HG03457 (cell line): ENCODE results near the gene CLSTN1.
"Not testable (repeated sequence)": the region's sequence is repeated elsewhere in the genome, so short reads cannot be mapped to it uniquely, and the experiment has no call there.

Experiments used
- ATAC-seq: cut with Tn5 transposase; IDR thresholded peaks from one replicate; pipeline ENCODE4 v1.9.1; 2021; ENCODE audit warnings: moderate number of reproducible peaks; ENCODE audit not compliant: unreplicated experiment

CLSTN1 gene

GRCh38 chr1:9717193-9718005, 106.4 kb downstream of the CLSTN1 start:
- ATAC-seq: no peak

GRCh38 chr1:9716404-9717192, 107.2 kb downstream of the CLSTN1 start:
- no peak for ATAC-seq

DNA sequence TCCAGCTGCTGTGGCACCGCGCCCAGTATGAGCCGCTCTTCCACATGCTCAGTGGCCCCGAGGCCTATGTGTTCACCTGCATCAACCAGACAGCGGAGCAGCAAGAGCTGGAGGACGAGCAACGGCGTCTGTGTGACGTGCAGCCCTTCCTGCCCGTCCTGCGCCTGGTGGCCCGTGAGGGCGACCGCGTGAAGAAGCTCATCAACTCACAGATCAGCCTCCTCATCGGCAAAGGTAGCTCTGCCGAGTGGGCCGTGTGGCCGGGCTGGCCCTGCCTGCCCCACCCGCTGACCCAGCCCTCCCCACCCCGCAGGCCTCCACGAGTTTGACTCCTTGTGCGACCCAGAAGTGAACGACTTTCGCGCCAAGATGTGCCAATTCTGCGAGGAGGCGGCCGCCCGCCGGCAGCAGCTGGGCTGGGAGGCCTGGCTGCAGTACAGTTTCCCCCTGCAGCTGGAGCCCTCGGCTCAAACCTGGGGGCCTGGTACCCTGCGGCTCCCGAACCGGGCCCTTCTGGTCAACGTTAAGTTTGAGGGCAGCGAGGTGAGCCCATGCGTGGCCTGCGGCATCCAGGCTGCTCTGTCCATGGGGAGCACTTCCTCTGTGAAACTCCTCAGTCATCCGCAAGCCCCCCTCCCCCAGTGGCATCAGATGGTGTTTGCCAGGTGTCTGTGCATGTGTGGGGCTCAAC, 108.1 kb downstream of the CLSTN1 start:
- no peak for ATAC-seq

- no peak for ATAC-seq
Measured at GRCh38 chr1:9714257-9714718, 109.5 kb downstream of the CLSTN1 start.

DNA sequence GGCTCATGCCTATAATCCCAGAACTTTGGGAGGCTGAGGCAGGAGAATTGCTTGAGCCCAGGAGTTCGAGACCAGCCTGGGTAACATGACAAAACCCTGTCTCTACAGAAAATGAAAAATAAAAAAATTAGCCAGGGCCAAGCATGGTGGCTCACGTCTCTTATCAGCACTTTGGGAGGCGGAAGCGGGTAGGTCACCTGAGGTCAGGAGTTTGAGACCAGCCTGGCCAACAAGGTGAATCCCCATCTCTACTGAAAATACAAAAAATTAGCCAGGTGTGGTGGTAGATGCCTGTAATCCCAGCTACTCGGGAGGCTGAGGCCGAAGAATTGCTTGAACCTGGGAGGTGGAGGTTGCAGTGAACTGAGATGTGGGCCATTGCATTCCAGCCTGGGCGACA, 111.0 kb downstream of the CLSTN1 start:
- not testable (repeated sequence) for ATAC-seq

GRCh38 chr1:9711466-9712020, 112.2 kb downstream of the CLSTN1 start:
- no peak for ATAC-seq

DNA sequence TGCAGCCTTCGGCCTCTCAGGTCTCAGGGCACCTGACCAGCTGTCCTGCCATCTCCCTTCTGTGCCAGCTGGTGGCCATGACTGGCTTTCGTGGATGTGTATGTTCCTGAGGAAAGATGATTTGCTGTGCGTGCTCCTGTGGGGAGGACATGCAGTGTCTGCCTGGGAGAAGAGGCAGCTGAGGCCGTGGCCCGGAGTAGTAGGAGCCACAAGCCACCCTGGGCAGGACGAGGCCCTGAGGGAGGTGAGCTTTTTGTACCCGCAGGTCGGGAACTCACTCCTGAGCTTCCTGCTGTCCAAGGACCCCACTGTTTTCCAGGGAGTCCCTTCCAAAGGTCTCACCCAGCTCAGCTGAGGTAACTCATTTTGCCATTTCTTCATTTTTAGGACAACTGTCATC, 113.7 kb downstream of the CLSTN1 start:
- no peak for ATAC-seq

- no peak for ATAC-seq
Measured at GRCh38 chr1:9706178-9706577, 117.6 kb downstream of the CLSTN1 start.

- ATAC-seq: no peak
Measured at GRCh38 chr1:9705337-9706093, 118.2 kb downstream of the CLSTN1 start.

DNA sequence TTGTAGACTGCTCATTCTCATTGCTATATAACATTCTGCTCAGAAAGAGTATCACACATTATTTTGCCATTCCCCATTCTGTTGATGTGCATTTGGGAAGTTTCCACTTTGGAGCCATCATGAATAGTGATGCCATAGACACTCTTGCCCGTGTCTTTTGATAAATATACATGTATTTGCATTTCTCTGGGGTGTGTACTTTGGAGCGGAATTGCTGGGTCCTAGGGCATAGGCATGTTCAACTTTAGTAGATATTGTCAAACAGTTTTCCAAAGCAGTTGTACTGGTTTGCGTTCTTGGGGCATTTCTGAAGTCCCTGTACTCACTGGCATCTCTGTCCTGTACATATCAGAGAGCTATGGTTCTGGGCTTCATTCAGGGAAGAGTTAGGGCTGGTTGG, 120.1 kb downstream of the CLSTN1 start:
- ATAC-seq: no peak

- no peak for ATAC-seq
Measured at GRCh38 chr1:9703165-9703509, 120.6 kb downstream of the CLSTN1 start.

DNA sequence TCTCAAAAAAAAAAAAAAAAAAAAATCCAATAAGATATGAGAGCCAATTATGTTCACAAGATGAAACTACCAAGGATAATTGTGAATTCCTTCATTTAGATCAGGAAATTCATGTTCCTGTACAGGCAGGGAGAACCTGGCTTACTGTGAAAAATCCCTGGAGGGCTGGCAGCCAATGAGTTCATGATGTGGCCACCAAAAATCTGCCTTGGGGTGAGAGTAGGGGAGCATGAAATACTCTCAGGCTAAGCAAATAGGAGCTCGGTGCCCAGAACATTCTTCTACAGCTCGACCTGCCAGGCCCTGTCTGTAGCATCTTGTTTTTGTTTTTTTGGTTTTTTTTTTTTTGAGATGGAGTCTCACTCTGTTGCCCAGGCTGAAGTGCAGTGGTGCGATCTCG, 122.1 kb downstream of the CLSTN1 start:
- no peak for ATAC-seq

- ATAC-seq: no peak
Measured at GRCh38 chr1:9700340-9700739, 123.4 kb downstream of the CLSTN1 start.

GRCh38 chr1:9699361-9699760, 124.4 kb downstream of the CLSTN1 start:
- no peak for ATAC-seq

DNA sequence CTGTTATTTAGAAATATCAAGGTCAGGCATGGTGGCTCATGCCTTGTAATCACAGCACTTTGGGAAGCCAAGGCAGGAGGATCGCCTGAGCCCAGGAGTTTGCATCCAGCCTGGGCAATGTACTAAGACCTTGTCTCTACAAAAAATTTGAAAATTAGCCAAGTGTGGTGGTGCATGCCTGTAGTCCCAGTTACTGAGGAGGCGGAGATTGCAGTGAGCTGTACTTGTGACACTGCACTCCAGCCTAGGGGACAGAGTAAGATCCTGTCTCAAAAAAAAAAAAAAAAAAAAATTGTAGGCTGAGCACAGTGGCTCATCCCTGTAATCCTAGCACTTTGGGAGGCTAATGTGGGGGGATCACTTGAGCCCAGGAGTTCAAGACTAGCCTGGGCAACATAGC, 127.0 kb downstream of the CLSTN1 start:
- no peak for ATAC-seq

GRCh38 chr1:9691691-9692090, 132.1 kb downstream of the CLSTN1 start:
- no peak for ATAC-seq

DNA sequence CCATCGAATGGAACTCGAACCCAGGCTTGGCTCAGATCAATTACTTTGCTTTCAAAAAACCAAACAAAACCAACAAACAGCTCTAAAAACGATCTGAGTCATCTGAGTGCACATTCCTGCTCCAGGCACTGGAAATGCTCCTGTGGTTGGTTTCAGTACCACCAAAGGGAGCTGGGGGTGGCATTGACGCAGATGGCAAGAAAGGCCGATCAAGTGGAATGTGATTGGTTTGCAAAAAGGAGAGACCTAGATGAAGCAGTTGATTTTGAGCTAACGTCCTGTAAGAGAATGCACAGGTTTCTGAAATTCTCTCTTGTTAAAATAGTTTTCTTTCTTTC, 132.7 kb downstream of the CLSTN1 start:
- no peak for ATAC-seq

DNA sequence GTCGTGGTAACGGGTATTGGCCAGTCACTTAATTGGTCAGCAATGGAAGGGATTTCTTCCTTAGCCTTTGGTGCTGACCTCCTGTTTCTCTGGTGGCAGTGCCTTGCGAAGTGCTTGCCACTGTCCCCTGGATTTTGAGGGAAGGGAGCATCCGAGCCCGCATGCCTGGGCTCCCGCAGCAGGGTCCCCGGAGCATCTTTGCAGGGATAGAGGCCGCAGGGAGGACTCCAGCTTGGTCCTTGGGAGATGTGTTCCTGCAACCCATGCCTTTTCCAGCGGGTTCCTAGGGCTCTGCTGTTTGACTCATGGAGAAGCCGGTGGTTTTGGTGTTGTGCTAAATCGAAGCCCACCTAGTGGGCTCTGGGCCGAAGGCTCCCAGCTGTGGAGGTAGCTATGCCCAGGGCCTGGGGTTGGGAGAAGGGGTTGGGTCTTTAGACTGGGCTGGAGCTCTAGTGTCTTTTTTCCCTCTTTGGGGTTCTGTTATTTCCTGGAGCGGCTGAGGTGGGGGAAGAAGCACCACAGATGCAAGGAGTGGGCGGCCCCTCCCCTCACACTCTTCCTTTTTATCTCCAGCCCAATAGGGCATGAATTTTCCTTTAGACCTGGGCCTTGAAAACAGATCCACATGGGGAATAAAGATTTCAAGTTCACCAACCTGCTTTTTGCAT, 133.2 kb downstream of the CLSTN1 start:
- ATAC-seq: no peak

- ATAC-seq: no peak
Measured at GRCh38 chr1:9689971-9690381, 133.8 kb downstream of the CLSTN1 start.

DNA sequence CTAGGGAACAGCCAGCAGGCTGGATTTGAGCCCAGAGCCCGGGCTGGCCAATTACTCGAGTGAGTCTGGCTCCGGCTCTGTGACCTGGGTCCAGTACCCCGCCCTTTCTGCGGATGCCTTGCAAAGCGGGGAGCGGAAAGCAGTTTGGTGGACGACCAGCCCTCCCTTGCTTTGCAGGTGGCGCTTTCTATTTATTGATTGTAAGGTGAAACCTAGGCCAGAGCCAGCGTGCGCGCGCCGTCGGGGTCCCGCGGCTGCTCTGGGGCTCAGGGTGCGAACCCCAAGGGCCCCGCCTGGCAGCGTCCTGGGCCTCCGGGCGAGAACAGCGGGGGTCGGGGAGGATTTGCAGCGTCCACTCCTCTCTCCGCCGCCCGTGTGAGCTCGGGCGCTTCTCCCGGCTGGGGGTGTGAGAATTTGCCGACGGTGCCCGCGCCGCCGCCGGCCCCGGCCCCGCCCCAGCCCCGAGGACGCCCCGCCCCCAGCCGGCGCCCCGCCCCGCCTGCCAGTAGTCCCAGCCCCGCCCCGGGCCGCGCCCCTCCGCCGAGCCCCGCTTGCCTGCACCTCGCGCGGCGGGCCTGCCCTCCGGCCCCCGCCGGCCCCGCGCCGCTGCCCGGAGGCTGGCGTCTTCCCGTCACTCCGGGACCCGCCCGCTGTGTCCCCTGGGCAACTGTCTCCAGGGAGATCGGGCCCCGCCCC, 134.6 kb downstream of the CLSTN1 start:
- peak; percentile 37 for ATAC-seq
